Stomach smooth muscle (tissue), 2 donors: ENCODE measurements around the gene PRDM10.
"Not testable (repeated sequence)": the region's sequence is repeated elsewhere in the genome, so short reads cannot be mapped to it uniquely, and the experiment has no call there.

Experiments used
- H3K27ac ChIP-seq: one replicate; pipeline ENCODE4 v1.7.0; 2013; ENCODE audit warnings: mild to moderate bottlenecking, low read length, inconsistent platforms
- H3K27me3 ChIP-seq, 2 donors: one replicate each; pipeline ENCODE4 v1.7.0; 2013; ENCODE audit warnings: low read length in 2 of 2; ENCODE audit not compliant: insufficient read depth in 2 of 2, control insufficient read depth in 1 of 2
- H3K36me3 ChIP-seq, 2 donors: one replicate each; pipeline ENCODE4 v1.7.0; 2013; ENCODE audit warnings: low read length in 2 of 2; ENCODE audit not compliant: control insufficient read depth in 2 of 2, insufficient read depth in 2 of 2
- H3K4me1 ChIP-seq: one replicate; pipeline ENCODE4 v1.7.0; 2013; ENCODE audit warnings: low read length; ENCODE audit not compliant: control insufficient read depth, insufficient read depth
- H3K4me3 ChIP-seq, 2 donors: one replicate each; pipeline ENCODE4 v1.7.0; 2013; ENCODE audit warnings: low read length in 2 of 2
- H3K9ac ChIP-seq, 2 donors: one replicate each; pipeline ENCODE4 v1.7.0; 2013; ENCODE audit warnings: low read length in 2 of 2, mild to moderate bottlenecking in 1 of 2
- H3K9me3 ChIP-seq, 2 donors: one replicate each; pipeline ENCODE4 v1.7.0; 2013; ENCODE audit warnings: low read length in 2 of 2; ENCODE audit not compliant: control insufficient read depth in 2 of 2
- donor health status: healthy.
- donor health status: Pancreatic carcinoma.

The PRDM10 gene

GRCh38 chr11:129965248-129965647 is 37.4 kb downstream of the PRDM10 start:
- Histone ChIP-seq H3K36me3 (peaks cover 3 to 4% of the 10 kb centered on the region in 2 donors), H3K9ac (no peak overlapping the region), H3K9me3 (no peaks in the 10 kb centered on the region), H3K27me3 (no peaks in the 10 kb centered on the region), H3K4me3 (no peak overlapping the region), H3K27ac (no peak overlapping the region), H3K4me1 (peaks cover 19% of the 10 kb centered on the region)

GRCh38 chr11:129960216-129961214 is 42.1 kb downstream of the PRDM10 start:
- Histone ChIP-seq H3K36me3 (peaks cover 5 to 10% of the 10 kb centered on the region in 2 donors), H3K4me3 (no peak overlapping the region), H3K27ac (no peak overlapping the region), H3K9me3 (no peaks in the 10 kb centered on the region), H3K9ac (no peak overlapping the region), H3K4me1 (no peaks in the 10 kb centered on the region), H3K27me3 (no peaks in the 10 kb centered on the region)

GRCh38 chr11:129959687-129960086 is 42.9 kb downstream of the PRDM10 start:
- no peak overlapping the region for H3K27ac ChIP-seq
- H3K4me3 ChIP-seq, result no peak overlapping the region
- no peaks in the 10 kb centered on the region for H3K4me1 ChIP-seq
- H3K9me3 ChIP-seq, result no peaks in the 10 kb centered on the region
- H3K27me3 ChIP-seq, result no peaks in the 10 kb centered on the region
- H3K9ac ChIP-seq, result no peak overlapping the region
- H3K36me3 ChIP-seq, result peaks cover 5 to 10% of the 10 kb centered on the region in 2 donors

- Histone ChIP-seq H3K9ac (no peak overlapping the region), H3K9me3 (no peaks in the 10 kb centered on the region), H3K4me3 (no peak overlapping the region), H3K27ac (no peak overlapping the region), H3K36me3 (peaks cover 2 to 6% of the 10 kb centered on the region in 2 donors), H3K27me3 (no peaks in the 10 kb centered on the region), H3K4me1 (no peaks in the 10 kb centered on the region)
Measured at GRCh38 chr11:129955282-129955681, 47.4 kb downstream of the PRDM10 start.

GRCh38 chr11:129954703-129955102 is 47.9 kb downstream of the PRDM10 start:
- not testable (repeated sequence) for H3K4me1 ChIP-seq, H3K9me3 ChIP-seq, H3K36me3 ChIP-seq, H3K27me3 ChIP-seq, H3K4me3 ChIP-seq, H3K27ac ChIP-seq, H3K9ac ChIP-seq

- H3K4me3 ChIP-seq, result no peak overlapping the region
- H3K27ac ChIP-seq, result no peak overlapping the region
- no peaks in the 10 kb centered on the region for H3K9me3 ChIP-seq
- peaks cover 0 to 2% of the 10 kb centered on the region in 2 donors for H3K36me3 ChIP-seq
- H3K9ac ChIP-seq, result no peak overlapping the region
- no peaks in the 10 kb centered on the region for H3K4me1 ChIP-seq
- H3K27me3 ChIP-seq, result no peaks in the 10 kb centered on the region
Measured at GRCh38 chr11:129951866-129952262, 50.8 kb downstream of the PRDM10 start.

GRCh38 chr11:129951201-129951865 is 51.3 kb downstream of the PRDM10 start:
- no peak overlapping the region for H3K27ac ChIP-seq
- no peaks in the 10 kb centered on the region for H3K4me1 ChIP-seq
- H3K9ac ChIP-seq, result no peak overlapping the region
- H3K9me3 ChIP-seq, result no peaks in the 10 kb centered on the region
- no peaks in the 10 kb centered on the region for H3K27me3 ChIP-seq
- peaks cover 0 to 5% of the 10 kb centered on the region in 2 donors for H3K36me3 ChIP-seq
- H3K4me3 ChIP-seq, result no peak overlapping the region

GRCh38 chr11:129950101-129951091 is 52.2 kb downstream of the PRDM10 start:
- Histone ChIP-seq H3K27ac (no peak overlapping the region), H3K27me3 (no peaks in the 10 kb centered on the region), H3K9ac (no peak overlapping the region), H3K4me1 (no peaks in the 10 kb centered on the region), H3K4me3 (no peak overlapping the region), H3K36me3 (peaks cover 0 to 10% of the 10 kb centered on the region in 2 donors), H3K9me3 (no peaks in the 10 kb centered on the region)

GRCh38 chr11:129948926-129949466 is 53.6 kb downstream of the PRDM10 start:
- Histone ChIP-seq H3K27me3 (no peaks in the 10 kb centered on the region), H3K36me3 (peaks cover 0 to 10% of the 10 kb centered on the region in 2 donors), H3K9me3 (no peaks in the 10 kb centered on the region), H3K4me1 (no peaks in the 10 kb centered on the region), H3K9ac (no peak overlapping the region), H3K4me3 (no peak overlapping the region), H3K27ac (no peak overlapping the region)

GRCh38 chr11:129947474-129947873 is 55.2 kb downstream of the PRDM10 start:
- H3K4me1 ChIP-seq, result no peaks in the 10 kb centered on the region
- no peak overlapping the region for H3K4me3 ChIP-seq
- peaks cover 0 to 10% of the 10 kb centered on the region in 2 donors for H3K36me3 ChIP-seq
- H3K27ac ChIP-seq, result no peak overlapping the region
- H3K9ac ChIP-seq, result no peak overlapping the region
- H3K27me3 ChIP-seq, result no peaks in the 10 kb centered on the region
- H3K9me3 ChIP-seq, result no peaks in the 10 kb centered on the region
